RPMI7951 (cell line): Measurements from ENCODE around the gene COQ10A. TPM values are rescaled to one million over a fixed set of nuclear protein-coding genes. Genes with fewer than 3 reads are reported as not detected.
"Not testable (repeated sequence)": the region's sequence is repeated elsewhere in the genome, so short reads cannot be mapped to it uniquely, and the experiment has no call there.

Experiments
- DNase-seq: peaks from one replicate; pipeline ENCODE4 v3.0.0-alpha.2; 2012; ENCODE audit warnings: low read depth
- total RNA-seq: library from RNA; depleted of rRNA; stranded (reverse); fragments of >200 nt; shearing (Covaris generic); gene quantifications from 2 replicates; pipeline ENCODE4 v1.2.3, GENCODE V29; 2014

Gene COQ10A
- total RNA-seq, 1 experiment from 2014 or later, result 10.1 TPM

- DNase-seq, result no peak
Observed at GRCh38 chr12:56243731-56244181, 23.0 kb upstream of the COQ10A start.

- no peak for DNase-seq
Observed at GRCh38 chr12:56244494-56244893, 22.2 kb upstream of the COQ10A start.

GRCh38 chr12:56247923-56248322 is 18.8 kb upstream of the COQ10A start:
- DNase-seq, result no peak

DNA sequence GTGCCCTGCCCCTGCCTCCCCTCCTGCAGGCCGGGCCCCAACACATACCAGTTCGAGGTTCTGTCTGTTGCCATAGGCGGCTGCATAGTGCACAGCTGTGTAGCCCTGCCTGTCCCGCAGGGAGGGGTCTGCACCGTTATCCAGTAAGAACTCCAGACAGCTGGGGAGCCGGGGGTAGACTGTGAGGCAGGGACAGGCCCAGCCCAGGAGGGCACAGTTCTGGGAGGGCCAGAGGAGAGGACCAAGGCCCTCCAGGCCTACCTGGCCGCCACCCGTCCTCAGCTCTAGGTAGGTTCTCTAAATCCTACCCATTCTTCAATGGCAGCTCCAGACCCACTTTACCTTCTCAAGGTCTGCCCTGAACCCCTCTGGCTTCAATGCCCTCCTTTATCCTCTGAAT is 18.0 kb upstream of the COQ10A start:
- DNase-seq, result no peak

DNA sequence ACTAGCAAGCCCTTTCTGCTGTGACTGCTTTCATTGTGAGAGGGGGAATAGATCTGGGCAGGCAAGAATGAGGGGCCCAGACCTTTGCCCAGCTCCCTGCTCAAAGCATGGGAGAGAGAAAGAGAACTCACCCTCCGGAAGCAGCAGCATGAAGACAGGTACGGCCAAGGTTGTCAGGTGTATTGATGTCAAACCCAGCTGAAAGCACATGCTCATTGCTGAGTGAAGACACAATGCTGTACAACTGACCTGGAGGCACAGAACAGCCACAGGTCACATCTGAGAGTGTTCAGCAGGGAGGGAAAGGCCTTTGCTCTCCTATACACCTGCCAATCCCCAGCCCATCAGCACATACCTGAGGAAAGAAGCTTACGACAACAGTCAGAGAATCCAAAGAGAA is 14.1 kb upstream of the COQ10A start:
- DNase-seq, result no peak

DNA sequence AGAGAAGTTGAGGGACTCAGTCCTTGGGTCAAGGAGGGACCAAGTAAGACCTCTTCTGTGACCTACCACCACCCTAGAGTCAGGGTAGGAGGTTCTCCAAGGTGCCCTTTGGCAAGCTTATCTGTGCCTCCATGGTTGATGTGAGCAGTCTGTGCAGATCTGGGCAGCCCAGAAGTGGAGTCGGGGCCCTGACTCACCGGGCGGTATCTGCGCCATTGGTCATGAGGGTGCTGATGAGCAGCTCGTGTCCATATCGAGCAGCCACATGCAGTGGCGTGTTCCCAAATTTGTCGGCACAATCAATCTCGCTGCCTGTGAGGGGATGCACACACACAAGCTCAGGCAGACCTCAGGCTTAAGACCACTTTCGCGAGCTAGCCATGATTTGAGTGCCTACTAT is 13.7 kb upstream of the COQ10A start:
- DNase-seq, result no peak

DNA sequence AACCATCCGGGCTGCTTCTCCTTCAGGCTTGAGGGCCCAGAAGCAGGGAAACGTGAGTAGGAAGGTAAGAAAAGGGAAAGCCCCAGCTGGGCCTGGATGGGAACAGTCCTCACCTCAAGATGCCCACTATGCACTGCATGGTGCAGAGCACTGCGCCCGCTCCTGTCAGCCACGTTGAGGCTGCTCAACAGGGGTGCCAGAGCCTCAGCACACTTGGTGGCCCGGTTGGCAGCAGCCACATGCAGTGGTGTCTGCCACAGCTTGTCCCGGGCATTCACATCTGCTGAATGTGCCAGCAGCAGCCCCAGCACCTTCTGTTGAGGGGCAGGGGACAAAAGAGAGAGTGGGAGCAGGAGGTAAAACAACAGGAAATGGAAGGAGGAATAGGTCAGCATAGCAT is 11.1 kb upstream of the COQ10A start:
- no peak for DNase-seq

GRCh38 chr12:56256326-56256960 is 10.3 kb upstream of the COQ10A start:
- DNase-seq, result peak; percentile 75

GRCh38 chr12:56257071-56257470 is 9.7 kb upstream of the COQ10A start:
- DNase-seq, result no peak

GRCh38 chr12:56257491-56258067 is 9.2 kb upstream of the COQ10A start:
- DNase-seq, result no peak

DNA sequence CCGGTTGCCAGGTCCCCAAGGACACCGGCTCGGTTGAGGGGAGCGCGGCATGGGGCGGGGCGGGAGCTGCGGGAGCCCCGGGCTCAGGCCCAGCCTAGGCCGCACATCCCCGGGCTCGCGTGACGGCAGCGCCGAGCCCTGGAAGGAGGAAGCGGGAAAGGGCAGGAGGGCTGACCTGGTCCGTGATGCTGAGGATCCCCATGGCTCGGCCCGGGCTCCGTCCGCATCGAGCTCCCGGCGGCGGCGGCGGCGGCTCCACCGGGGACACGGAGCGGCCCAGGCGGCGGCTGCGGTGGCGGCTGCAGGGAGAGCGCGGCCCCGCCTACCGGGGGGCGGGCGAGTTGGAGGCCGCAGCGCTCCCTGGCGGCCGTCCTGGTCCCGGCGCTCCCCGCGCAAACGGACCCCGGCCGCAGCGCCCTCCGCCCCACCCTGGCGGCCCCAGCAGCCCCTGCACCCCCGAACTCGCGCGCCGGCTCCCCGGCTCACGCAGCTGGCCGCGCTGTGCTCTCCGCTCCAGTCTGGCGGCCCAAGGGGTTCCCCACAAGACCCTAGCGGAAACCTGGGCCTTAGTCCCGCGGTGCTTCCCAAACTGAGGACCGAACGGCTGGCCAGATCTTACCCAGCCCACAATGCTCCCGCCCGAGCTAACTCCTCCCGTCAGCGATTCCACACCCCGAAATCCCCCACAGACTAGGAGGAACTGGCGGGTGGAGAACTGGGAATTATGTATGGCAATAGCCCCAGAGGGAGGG is 8.5 kb upstream of the COQ10A start, which contains the start of gene ANKRD52:
ANKRD52 (minus strand) TSS at position 317 of the 752 bp plus-strand sequence; CDS start at position 202, 115 bp downstream.
- peak; percentile 82 for DNase-seq

- no peak for DNase-seq
Observed at GRCh38 chr12:56258820-56259183, 7.9 kb upstream of the COQ10A start.

GRCh38 chr12:56260380-56260779 is 6.4 kb upstream of the COQ10A start:
- DNase-seq, result no peak

GRCh38 chr12:56260921-56261320 is 5.8 kb upstream of the COQ10A start:
- DNase-seq, result no peak

GRCh38 chr12:56261503-56262232 is 5.1 kb upstream of the COQ10A start:
- DNase-seq, result peak; percentile 85

GRCh38 chr12:56262955-56263354 is 3.8 kb upstream of the COQ10A start:
- not testable (repeated sequence) for DNase-seq

DNA sequence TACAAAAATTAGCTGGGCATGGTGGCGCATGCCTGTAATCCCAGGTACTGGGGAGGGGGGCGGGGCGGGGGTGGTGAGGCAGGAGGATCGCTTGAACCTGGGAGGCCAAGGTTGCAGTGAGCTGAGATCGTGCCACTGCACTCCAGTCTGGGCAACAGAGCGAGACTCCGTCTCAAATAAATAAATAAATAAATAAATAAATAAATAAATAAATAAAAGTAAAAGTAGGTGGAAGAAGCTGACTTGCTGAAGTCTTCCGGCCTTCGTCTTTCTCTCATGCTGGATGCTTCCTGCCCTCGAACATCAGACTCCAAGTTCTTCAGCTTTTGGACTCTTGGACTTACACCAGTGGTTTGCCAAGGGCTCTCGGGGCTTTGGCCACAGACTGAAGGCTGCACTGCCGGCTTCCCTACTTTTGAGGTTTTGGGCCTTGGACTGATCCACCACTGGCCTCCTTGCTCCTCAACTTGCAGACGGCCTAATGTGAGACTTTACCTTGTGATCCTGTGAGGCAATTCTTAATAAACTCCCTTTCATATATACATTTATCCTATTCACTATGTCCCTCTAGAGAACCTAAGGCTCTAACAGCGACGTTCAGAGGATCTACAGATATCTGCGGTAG is 562 bp upstream of the COQ10A start:
- DNase-seq, result not testable (repeated sequence)

- no peak for DNase-seq
Observed at GRCh38 chr12:56267443-56268071, 815 bp downstream of the COQ10A start.

DNA sequence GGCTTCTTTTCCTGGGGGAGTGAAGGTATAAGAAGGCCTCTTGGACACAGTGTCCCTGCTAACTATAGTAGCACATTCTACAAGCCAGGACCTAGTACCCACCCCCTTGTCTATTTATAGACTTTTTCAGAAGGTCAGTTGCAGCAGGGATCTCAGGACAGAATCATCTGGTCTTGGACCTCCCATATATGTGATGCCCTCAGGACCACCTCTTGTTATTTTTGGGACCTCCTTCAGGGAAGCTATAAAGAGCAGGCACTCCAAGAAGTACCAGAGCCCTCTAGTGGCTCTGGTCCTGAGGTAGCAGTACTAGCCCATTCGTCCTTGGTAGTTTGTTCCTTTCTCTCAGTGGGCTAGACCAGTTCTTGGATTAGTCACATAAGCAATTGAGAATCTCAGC is 4.3 kb downstream of the COQ10A start:
- DNase-seq, result peak; percentile 27

GRCh38 chr12:56272468-56272867 is 5.7 kb downstream of the COQ10A start:
- DNase-seq, result not testable (repeated sequence)

GRCh38 chr12:56274299-56274698 is 7.6 kb downstream of the COQ10A start:
- DNase-seq, result no peak
